Measurements from ENCODE around the gene ADGRG6. TPM values are rescaled to one million over a fixed set of nuclear protein-coding genes. Genes with fewer than 3 reads are reported as not detected.

ADGRG6 gene
- total and polyA plus RNA-seq, 2 of the 8 experiments (the other 6 are each of a cell fraction or from before 2014, with no cell fraction given), result 1.1 to 6.2 TPM

DNA sequence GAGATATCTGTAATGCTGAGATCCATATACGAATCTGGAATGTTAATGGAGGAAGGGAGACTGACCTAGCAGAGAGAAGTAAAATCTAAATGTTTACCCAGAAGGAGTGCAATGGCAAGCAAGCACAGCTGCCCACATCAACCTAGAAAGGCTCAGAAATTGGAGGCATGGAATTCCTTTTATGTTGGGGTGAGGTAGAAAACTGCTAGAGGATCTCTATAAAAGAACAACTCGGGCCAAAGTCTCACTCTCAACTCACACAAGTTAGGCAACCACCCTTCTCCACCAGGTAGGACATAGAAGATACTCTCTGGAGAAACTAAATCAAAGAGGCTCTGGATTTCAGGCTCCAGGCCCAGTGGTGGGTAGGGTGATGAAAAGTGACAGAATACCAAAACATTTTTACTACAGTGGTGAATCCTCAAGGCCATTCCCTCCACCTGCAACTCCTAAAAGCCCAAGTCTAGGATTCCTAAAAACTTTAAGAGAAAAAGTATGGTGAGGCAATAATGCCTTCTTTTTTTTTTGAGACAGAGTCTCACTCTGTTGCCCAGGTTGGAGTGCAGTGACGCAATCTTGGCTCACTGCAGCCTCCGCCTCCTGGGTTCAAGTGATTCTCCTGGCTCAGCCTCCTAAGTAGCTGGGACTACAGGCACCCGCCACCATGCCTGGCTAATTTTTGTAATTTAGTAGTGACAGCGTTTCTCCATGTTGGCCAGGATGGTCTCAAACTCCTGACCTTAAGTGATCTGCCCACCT lies 9.5 kb upstream of the ADGRG6 start:
- Histone ChIP-seq H3K4me1 (replicated peaks in 1 of 4; ENCODE audit: control insufficient read depth in 3 of 4, insufficient read depth in 4 of 4, low read length in 3 of 4) (0 out of 7 replicates have a peak, but pooled peaks cover 0 to under 1% (median 0%) of the 10 kb centered on the region in 4 experiments), H3K27ac (ENCODE audit: low read depth, low read length) (no peak overlapping the region), H3K23me2 (ENCODE audit: low read depth, low read length) (no peaks in the 10 kb centered on the region; the same call in 1 of the 2 replicates), H2AFZ (ENCODE audit: low read length) (no peak overlapping the region), H3K14ac (ENCODE audit: insufficient read length) (no peak overlapping the region), H3K79me2 (ENCODE audit: control insufficient read depth in 1 of 2, insufficient read depth in 2 of 2, low read length in 2 of 2) (no peaks in the 10 kb centered on the region), H2BK20ac (ENCODE audit: low read length) (no peak overlapping the region), H3K79me1 (ENCODE audit: low read depth, low read length) (no peaks in the 10 kb centered on the region), H3K18ac (ENCODE audit: extremely low read depth, low read length) (no peak overlapping the region), H4K91ac (replicated peaks; ENCODE audit: insufficient read length, low read length) (no peak overlapping the region), H4K20me1 (replicated peaks in 1 of 2; ENCODE audit: control insufficient read depth in 1 of 2, insufficient read depth in 2 of 2, low read length in 2 of 2) (no peaks in the 10 kb centered on the region), H3K27me3 (replicated peaks in 1 of 4; ENCODE audit: control insufficient read depth in 3 of 4, extremely low read depth in 1 of 4, insufficient read depth in 3 of 4, low read length in 3 of 4) (no peaks in the 10 kb centered on the region), H3K23ac (ENCODE audit: insufficient read length) (no peak overlapping the region), H2BK15ac (ENCODE audit: low read length) (no peak overlapping the region), H2BK120ac (replicated peaks; ENCODE audit: low read depth, low read length) (no peak overlapping the region), H3K9ac (replicated peaks in 1 of 4; ENCODE audit: extremely low read depth in 1 of 4, low read depth in 3 of 4, low read length in 3 of 4) (no peak overlapping the region), H3K9me3 (ENCODE audit: insufficient read depth in 2 of 2, low read depth in 1 of 2, low read length in 1 of 2) (no peaks in the 10 kb centered on the region), H3K4me3 (ENCODE audit: extremely low read depth in 1 of 4, insufficient read depth in 2 of 4, low read depth in 3 of 4, low read length in 4 of 4) (no peak overlapping the region), H2AK5ac (ENCODE audit: low read depth, low read length) (no peak overlapping the region), H3K4me2 (ENCODE audit: insufficient read depth in 1 of 2, low read depth in 2 of 2, low read length in 2 of 2) (no peak overlapping the region), H2BK5ac (ENCODE audit: low read depth, low read length) (no peak overlapping the region), H4K8ac (ENCODE audit: extremely low read depth, insufficient read depth, low read length) (no peak overlapping the region), H3K4ac (replicated peaks; ENCODE audit: insufficient read length, low read depth, low read length) (no peak overlapping the region), H3K56ac (replicated peaks; ENCODE audit: insufficient read length, low read depth, low read length) (no peak overlapping the region), H3K36me3 (ENCODE audit: control insufficient read depth in 2 of 4, insufficient read depth in 4 of 4, low read length in 3 of 4) (no peaks in the 10 kb centered on the region), H2BK12ac (ENCODE audit: low read depth, low read length) (no peak overlapping the region), H4K5ac (ENCODE audit: insufficient read length, low read depth, low read length) (no peak overlapping the region)
- POLR2A ChIA-PET (ENCODE audit: partially characterized antibody), result no interaction called here
- CTCF ChIA-PET (ENCODE audit: partially characterized antibody), result interaction anchor here (0.6 kb wide), 1 partner anchor 1096 kb away, joined by 4 read pairs; no protein-coding TSS in a partner anchor
- DNase-seq (ENCODE audit: low read depth in 1 of 2, low spot score in 2 of 2) (no peak), FAIRE-seq (no peak)
- 91% methylated on average over 6 of the region's 6 CpGs; no CpG with 5 or more reads in 1 of the 2 experiments for WGBS, 2 experiments (ENCODE audit: extremely low coverage in 1 of 2, insufficient coverage in 1 of 2, insufficient read length in 1 of 2, insufficient replicate concordance in 2 of 2, low coverage in 1 of 2, low lambda C conversion rate in 2 of 2, missing lambda C conversion rate in 1 of 2)

All from H1 (cell line).